HG02973 (cell line): Measurements from ENCODE around the gene LYRM4.
"Not testable (repeated sequence)": the region's sequence is repeated elsewhere in the genome, so short reads cannot be mapped to it uniquely, and the experiment has no call there.

ENCODE experiments used
- ATAC-seq: cut with Tn5 transposase; IDR thresholded peaks from one replicate; pipeline ENCODE4 v1.9.1; 2021; ENCODE audit warnings: moderate library complexity; ENCODE audit not compliant: unreplicated experiment

Gene LYRM4

GRCh38 chr6:5083813-5084359, 176.9 kb downstream of the LYRM4 start:
- ATAC-seq: no peak

GRCh38 chr6:5083307-5083583, 177.5 kb downstream of the LYRM4 start:
- no peak for ATAC-seq

GRCh38 chr6:5082487-5083306, 178.1 kb downstream of the LYRM4 start:
- no peak for ATAC-seq

- no peak for ATAC-seq
Measured at GRCh38 chr6:5081955-5082354, 178.8 kb downstream of the LYRM4 start.

GRCh38 chr6:5081182-5081581, 179.6 kb downstream of the LYRM4 start:
- ATAC-seq: no peak

- no peak for ATAC-seq
Measured at GRCh38 chr6:5080574-5080973, 180.2 kb downstream of the LYRM4 start.

- no peak for ATAC-seq
Measured at GRCh38 chr6:5079692-5080091, 181.1 kb downstream of the LYRM4 start.

GRCh38 chr6:5078121-5078669, 182.6 kb downstream of the LYRM4 start:
- ATAC-seq: peak; percentile 62

- ATAC-seq: no peak
Measured at GRCh38 chr6:5076931-5077330, 183.8 kb downstream of the LYRM4 start.

GRCh38 chr6:5073992-5074391, 186.8 kb downstream of the LYRM4 start:
- ATAC-seq: no peak

- no peak for ATAC-seq
Measured at GRCh38 chr6:5072440-5072839, 188.3 kb downstream of the LYRM4 start.

GRCh38 chr6:5071216-5071615, 189.5 kb downstream of the LYRM4 start:
- ATAC-seq: no peak

- ATAC-seq: no peak
Measured at GRCh38 chr6:5068153-5068751, 192.5 kb downstream of the LYRM4 start.

GRCh38 chr6:5067305-5067704, 193.4 kb downstream of the LYRM4 start:
- no peak for ATAC-seq

GRCh38 chr6:5066456-5067093, 194.2 kb downstream of the LYRM4 start:
- no peak for ATAC-seq

- ATAC-seq: no peak
Measured at GRCh38 chr6:5063617-5064016, 197.1 kb downstream of the LYRM4 start.

- no peak for ATAC-seq
Measured at GRCh38 chr6:5061152-5061551, 199.6 kb downstream of the LYRM4 start.

GRCh38 chr6:5060439-5060838, 200.3 kb downstream of the LYRM4 start:
- ATAC-seq: not testable (repeated sequence)

- no peak for ATAC-seq
Measured at GRCh38 chr6:5059036-5059896, 201.5 kb downstream of the LYRM4 start.
